Stimulated activated CD8-positive, alpha-beta memory T cell treated with anti-CD3 and anti-CD28 coated beads, Interleukin-7, amount 100 ng/mL, for 24 hours (primary cell): Measurements from ENCODE around the gene GOT2.
"Not testable (repeated sequence)": the region's sequence is repeated elsewhere in the genome, so short reads cannot be mapped to it uniquely, and the experiment has no call there.

Experiments
- DNase-seq: peaks from one replicate; pipeline ENCODE4 v3.0.0-alpha.2; 2020; ENCODE audit warnings: low read depth

GOT2 gene

GRCh38 chr16:58717994-58718393 is 16.1 kb downstream of the GOT2 start:
- DNase-seq = no peak

DNA sequence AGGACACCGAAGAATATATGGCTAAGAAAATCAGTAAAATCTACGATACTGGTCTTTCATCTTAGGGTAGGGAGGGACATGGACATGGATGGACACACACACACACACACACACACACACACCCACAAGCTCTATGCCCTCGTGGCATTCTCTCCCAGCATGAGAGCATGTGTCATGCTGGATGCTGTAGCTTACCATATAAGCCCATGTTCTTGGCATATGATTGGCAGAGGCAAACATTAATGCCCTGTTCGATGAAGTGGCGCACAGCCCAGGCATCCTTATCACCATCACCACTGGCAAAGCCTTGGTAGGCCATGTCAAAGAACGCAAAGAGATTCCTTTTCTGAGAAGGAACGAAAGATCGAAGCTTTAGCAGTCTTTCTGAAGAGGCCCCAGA is 17.6 kb downstream of the GOT2 start:
- DNase-seq = no peak

GRCh38 chr16:58713742-58714141 is 20.4 kb downstream of the GOT2 start:
- DNase-seq = no peak

- DNase-seq = no peak
Measured at GRCh38 chr16:58709333-58709732, 24.8 kb downstream of the GOT2 start.

GRCh38 chr16:58699151-58699550 is 35.0 kb downstream of the GOT2 start:
- no peak for DNase-seq

DNA sequence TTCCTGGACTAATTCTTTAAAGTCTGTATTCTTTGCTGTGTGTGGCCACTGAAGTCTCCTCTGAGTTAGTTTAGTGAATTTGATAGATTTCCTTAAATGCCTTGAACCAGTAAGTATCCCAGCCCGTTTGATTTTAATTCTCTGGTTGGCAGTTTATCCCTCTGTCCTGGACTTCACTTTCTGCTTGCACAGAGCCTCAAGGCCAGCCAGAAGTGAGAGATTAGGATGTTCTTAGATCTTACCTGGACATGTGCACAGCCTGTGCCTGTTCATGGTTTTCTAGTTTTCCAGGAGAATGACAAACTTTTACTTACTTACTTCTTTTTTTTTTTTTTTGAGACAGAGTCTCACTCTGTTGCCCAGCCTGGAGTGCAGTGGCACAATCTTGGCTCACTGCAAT is 38.7 kb downstream of the GOT2 start:
- no peak for DNase-seq

- no peak for DNase-seq
Measured at GRCh38 chr16:58692450-58692849, 41.7 kb downstream of the GOT2 start.

GRCh38 chr16:58686985-58687706 is 47.0 kb downstream of the GOT2 start:
- DNase-seq = not testable (repeated sequence)

GRCh38 chr16:58685084-58685449 is 49.0 kb downstream of the GOT2 start:
- DNase-seq = no peak

DNA sequence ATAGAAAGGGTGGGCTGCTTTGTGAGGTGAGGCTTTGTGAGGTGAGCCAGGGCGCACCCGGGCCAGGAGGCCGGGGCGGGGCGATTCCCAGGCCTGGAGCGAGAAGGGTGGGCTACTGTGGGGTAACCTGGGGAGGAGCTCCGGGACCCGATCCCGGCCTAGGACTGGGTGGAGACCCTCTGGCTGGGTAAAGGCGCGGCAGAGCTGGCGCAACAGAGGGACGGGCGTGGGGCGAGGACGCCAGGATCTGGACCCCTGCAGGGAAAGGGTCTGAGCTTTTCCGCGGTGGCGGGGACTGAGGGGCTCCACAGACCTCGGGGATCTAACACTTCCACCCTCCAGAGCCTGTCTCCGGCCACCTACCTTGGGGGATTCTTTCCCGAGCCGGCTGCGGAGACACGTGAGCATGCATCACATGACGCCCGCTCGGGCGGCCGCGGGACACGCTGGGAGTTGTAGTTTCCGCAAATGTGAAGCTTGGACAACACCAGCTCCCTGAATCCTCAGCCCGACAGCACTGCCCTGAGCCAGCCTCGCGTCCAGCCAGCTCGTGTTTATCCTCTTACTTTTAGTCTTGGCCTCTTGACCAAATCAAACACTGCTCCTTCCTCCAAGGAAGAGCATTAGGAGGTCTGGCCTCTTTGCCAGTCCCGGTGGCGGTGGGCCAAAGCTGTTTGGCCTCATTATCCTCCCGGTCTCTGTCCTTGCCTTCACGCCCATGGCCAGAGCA is 49.6 kb downstream of the GOT2 start, which contains the start of gene SLC38A7:
SLC38A7 (minus strand) TSS at position 417 of the 730 bp plus-strand sequence. CDS start 4,644 bp downstream, outside the sequence.
- peak; percentile 58 for DNase-seq

DNA sequence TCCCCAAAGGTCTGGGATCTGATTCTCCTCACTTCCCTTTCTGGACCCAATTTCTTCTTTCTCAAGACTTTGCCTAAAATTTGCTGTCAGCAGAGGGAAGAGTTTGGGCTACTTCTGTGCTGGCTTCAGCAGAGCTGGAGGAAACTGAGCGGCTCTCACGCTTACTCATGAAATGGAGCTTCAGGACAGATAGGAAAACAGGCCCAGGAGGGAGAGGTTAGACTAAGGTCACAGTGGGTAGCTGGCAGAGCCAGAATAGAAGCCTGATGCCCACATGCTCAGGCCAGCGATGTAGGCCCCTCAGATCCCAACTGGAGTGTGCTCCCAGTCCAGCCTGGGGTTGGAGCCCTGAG is 50.1 kb downstream of the GOT2 start:
- no peak for DNase-seq

- DNase-seq = no peak
Measured at GRCh38 chr16:58679763-58680162, 54.4 kb downstream of the GOT2 start.

- no peak for DNase-seq
Measured at GRCh38 chr16:58678716-58679115, 55.4 kb downstream of the GOT2 start.

GRCh38 chr16:58678269-58678668 is 55.8 kb downstream of the GOT2 start:
- DNase-seq = no peak

GRCh38 chr16:58670946-58671583 is 63.1 kb downstream of the GOT2 start:
- no peak for DNase-seq

- DNase-seq = no peak
Measured at GRCh38 chr16:58670177-58670576, 63.9 kb downstream of the GOT2 start.

DNA sequence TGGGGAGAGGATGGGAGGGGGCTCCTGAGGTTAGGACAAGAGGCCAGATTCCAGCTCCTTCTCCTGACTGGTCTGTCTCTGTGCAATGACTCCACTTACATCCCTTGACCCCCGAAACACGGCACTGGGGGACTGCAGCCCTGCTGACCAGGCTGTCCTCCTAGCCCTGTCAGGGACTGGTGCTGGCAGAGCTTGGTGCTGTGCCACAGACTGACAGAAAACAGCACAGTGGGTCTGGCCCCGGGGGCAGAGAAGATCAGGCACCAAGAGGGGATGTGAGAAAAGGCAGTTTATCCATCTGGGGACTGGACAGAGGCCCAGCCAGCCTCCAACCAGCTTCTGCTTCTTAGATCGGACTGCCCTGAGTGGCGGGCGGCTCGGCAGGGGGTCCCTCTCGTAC is 68.9 kb downstream of the GOT2 start:
- no peak for DNase-seq

GRCh38 chr16:58661199-58661830 is 72.8 kb downstream of the GOT2 start:
- DNase-seq = no peak

DNA sequence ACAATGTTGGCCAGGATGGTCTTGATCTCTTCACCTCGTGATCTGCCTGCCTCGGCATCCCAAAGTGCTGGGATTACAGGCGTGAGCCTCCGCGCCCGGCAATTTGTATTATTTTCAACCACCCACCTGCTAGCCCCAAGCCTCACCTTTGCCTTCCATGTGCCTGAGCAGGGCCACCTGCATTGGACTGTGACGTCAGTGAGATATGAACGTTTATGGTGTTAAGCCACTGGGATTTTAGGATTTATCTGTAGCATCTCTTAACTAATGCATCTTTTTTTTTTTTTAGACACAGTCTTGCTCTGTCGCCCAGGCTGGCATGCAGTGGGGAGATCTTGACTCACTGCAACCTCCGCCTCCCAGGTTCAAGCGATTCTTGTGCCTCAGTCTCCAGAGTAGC is 74.2 kb downstream of the GOT2 start:
- not testable (repeated sequence) for DNase-seq

- DNase-seq = no peak
Measured at GRCh38 chr16:58658796-58659211, 75.3 kb downstream of the GOT2 start.
